ENCODE measurements around the gene PPIC. TPM values are rescaled to one million over a fixed set of nuclear protein-coding genes. Genes with fewer than 3 reads are reported as not detected.

The PPIC gene
- total and polyA plus RNA-seq, 4 donors: 21.4 to 40.3 (median 31.3) TPM

- Histone ChIP-seq H3K4me3 (no peak overlapping the region), H3K36me3 (ENCODE audit: control insufficient read depth in 4 of 4, insufficient read depth in 4 of 4, low read length in 4 of 4) (no peaks in the 10 kb centered on the region), H3K9me3 (ENCODE audit: control insufficient read depth in 4 of 4, insufficient read depth in 3 of 4, low read length in 3 of 4) (peaks cover 0 to 8% (median 0%) of the 10 kb centered on the region in 4 donors), H3K27ac (ENCODE audit: low read depth in 1 of 2, low read length in 1 of 2) (no peak overlapping the region), H3K27me3 (ENCODE audit: control insufficient read depth in 3 of 3, insufficient read depth in 3 of 3, low read length in 2 of 3) (peaks cover 5 to 63% (median 9%) of the 10 kb centered on the region in 3 donors), H3K9ac (ENCODE audit: insufficient read depth in 1 of 2, low read length in 2 of 2) (no peak overlapping the region), H3K4me1 (ENCODE audit: control insufficient read depth in 5 of 5, insufficient read depth in 5 of 5, low read length in 5 of 5) (peaks cover 0 to 10% (median 3%) of the 10 kb centered on the region in 5 donors)
- ATAC-seq (ENCODE audit: insufficient read depth, low FRiP score) (no peak), DNase-seq (no peak)
- 75 to 78% methylated on average over 3 of the region's 3 CpGs for WGBS, 2 donors
- TF ChIP-seq CTCF (IDR thresholded peaks at IDR 0.05; ENCODE audit: control extremely low read depth, extremely low read depth): no peak
These were observed 46.8 kb upstream of the PPIC start for GRCh38 chr5:123083298-123083697.

DNA sequence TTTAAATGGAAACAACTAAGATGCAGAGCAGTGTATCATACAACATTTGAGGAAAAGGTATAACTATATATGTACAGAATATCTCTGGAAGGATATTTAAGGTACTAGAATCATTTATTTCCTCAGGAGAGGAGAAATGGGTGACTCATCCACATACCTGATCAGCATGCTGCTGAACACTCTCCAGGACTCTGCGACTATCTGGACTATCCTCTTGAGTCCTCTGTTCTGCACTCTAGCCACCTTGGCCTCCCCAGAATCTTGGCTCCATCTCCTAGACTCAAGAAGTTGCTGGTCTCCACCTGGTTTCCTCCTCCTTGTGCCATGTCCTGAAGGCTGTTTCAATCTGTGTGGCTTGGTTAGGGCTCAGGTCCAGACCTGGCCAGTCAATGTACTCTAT, 43.7 kb upstream of the PPIC start:
- Histone ChIP-seq H3K27me3 (ENCODE audit: control insufficient read depth in 3 of 3, insufficient read depth in 3 of 3, low read length in 2 of 3) (peaks cover 0 to 35% (median 0%) of the 10 kb centered on the region in 3 donors), H3K27ac (ENCODE audit: low read depth in 1 of 2, low read length in 1 of 2) (no peak overlapping the region), H3K9ac (ENCODE audit: insufficient read depth in 1 of 2, low read length in 2 of 2) (no peak overlapping the region), H3K4me1 (ENCODE audit: control insufficient read depth in 5 of 5, insufficient read depth in 5 of 5, low read length in 5 of 5) (no peaks in the 10 kb centered on the region), H3K36me3 (ENCODE audit: control insufficient read depth in 4 of 4, insufficient read depth in 4 of 4, low read length in 4 of 4) (no peaks in the 10 kb centered on the region), H3K9me3 (ENCODE audit: control insufficient read depth in 4 of 4, insufficient read depth in 3 of 4, low read length in 3 of 4) (peaks cover 0 to 2% (median 0%) of the 10 kb centered on the region in 4 donors), H3K4me3 (no peak overlapping the region)
- DNase-seq (no peak), ATAC-seq (ENCODE audit: insufficient read depth, low FRiP score) (no peak)
- TF ChIP-seq CTCF (IDR thresholded peaks at IDR 0.05; ENCODE audit: control extremely low read depth, extremely low read depth): no peak
- 76 to 89% methylated on average over 1 of the region's 1 CpG for WGBS, 2 donors

GRCh38 chr5:123075521-123076163, 39.1 kb upstream of the PPIC start:
- no peak for TF ChIP-seq CTCF (IDR thresholded peaks at IDR 0.05; ENCODE audit: control extremely low read depth, extremely low read depth)
- Histone ChIP-seq H3K4me3 (no peak overlapping the region), H3K27ac (ENCODE audit: low read depth in 1 of 2, low read length in 1 of 2) (no peak overlapping the region), H3K9me3 (ENCODE audit: control insufficient read depth in 4 of 4, insufficient read depth in 3 of 4, low read length in 3 of 4) (peaks cover 0 to 2% (median 0%) of the 10 kb centered on the region in 4 donors), H3K4me1 (ENCODE audit: control insufficient read depth in 5 of 5, insufficient read depth in 5 of 5, low read length in 5 of 5) (no peaks in the 10 kb centered on the region), H3K36me3 (ENCODE audit: control insufficient read depth in 4 of 4, insufficient read depth in 4 of 4, low read length in 4 of 4) (no peaks in the 10 kb centered on the region), H3K27me3 (ENCODE audit: control insufficient read depth in 3 of 3, insufficient read depth in 3 of 3, low read length in 2 of 3) (no peaks in the 10 kb centered on the region), H3K9ac (ENCODE audit: insufficient read depth in 1 of 2, low read length in 2 of 2) (no peak overlapping the region)
- ATAC-seq (ENCODE audit: insufficient read depth, low FRiP score) (no peak), DNase-seq (no peak)
- 91 to 93% methylated on average over 5 of the region's 5 CpGs for WGBS, 2 donors

All from lung (tissue), 12 donors.